Mammary epithelial cell (primary cell): Measurements from ENCODE around the gene P4HB.
A peak's percentile ranks its signal among the peaks of the same experiment; 100 is the strongest.

Experiments used
- EZH2 ChIP-seq: IDR thresholded peaks from 2 replicates; pipeline ENCODE4 v1.6.1; 2012; ENCODE audit warnings: low read length, inconsistent platforms, borderline replicate concordance
- TF ChIP-seq, protein P1 (sequence below), 2 donors: IDR thresholded peaks in 1 of 2; conservative IDR thresholded peaks in 1 of 2; 2 replicates each; pipeline ENCODE4 v1.5.1; 2011 to 2012; ENCODE audit warnings: inconsistent platforms in 2 of 2, low read length in 2 of 2, mild to moderate bottlenecking in 2 of 2, control low read depth in 1 of 2, low read depth in 1 of 2; ENCODE audit not compliant: insufficient read depth in 1 of 2; ENCODE audit errors: extremely low read depth in 1 of 2

DNA sequence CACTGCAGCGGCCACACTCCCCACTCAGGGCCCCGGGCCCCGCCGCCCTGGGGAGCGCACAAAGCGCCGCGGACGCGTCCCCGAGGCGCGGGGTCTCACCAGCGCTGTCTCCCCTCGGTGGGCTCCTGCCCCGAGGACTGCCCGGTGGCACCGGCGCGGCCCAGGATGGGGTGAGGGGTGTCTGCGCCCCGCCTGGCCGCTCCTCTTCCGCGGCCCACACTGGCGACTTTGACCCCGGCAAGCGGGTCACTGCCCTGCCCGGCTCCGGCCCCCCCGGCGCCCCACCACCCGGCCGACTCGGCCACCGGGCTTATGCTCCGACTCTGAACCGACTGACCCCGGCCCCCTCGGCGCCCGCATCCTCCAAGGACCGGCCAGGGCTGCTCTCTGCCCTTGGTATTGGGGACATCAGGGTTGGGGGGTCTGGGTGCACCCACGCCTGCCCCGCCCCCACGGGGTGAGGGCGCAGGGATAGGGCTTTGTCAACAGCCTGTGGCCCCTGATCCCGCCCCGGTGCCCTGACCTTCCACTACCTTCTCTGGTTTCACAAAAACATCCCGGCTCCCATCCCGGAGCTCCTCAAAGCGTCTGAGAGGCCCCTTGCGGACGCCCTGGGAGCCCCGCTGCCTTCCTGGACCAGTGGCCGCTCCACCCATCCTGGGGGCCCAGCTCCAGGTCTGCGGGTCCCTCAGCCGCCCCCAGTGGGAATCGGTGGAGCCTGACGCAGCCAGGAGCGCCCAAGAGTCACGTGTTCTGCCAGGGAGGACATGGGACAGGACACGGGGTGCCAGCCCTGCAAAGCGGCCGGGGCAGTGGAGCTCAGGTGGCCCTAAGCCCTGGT, 55.6 kb downstream of the P4HB start:
- TF ChIP-seq, protein P1, sequence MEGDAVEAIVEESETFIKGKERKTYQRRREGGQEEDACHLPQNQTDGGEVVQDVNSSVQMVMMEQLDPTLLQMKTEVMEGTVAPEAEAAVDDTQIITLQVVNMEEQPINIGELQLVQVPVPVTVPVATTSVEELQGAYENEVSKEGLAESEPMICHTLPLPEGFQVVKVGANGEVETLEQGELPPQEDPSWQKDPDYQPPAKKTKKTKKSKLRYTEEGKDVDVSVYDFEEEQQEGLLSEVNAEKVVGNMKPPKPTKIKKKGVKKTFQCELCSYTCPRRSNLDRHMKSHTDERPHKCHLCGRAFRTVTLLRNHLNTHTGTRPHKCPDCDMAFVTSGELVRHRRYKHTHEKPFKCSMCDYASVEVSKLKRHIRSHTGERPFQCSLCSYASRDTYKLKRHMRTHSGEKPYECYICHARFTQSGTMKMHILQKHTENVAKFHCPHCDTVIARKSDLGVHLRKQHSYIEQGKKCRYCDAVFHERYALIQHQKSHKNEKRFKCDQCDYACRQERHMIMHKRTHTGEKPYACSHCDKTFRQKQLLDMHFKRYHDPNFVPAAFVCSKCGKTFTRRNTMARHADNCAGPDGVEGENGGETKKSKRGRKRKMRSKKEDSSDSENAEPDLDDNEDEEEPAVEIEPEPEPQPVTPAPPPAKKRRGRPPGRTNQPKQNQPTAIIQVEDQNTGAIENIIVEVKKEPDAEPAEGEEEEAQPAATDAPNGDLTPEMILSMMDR (conservative IDR thresholded peaks at IDR 0.05 in 1 of 2, IDR thresholded peaks at IDR 0.05 in 1 of 2; ENCODE audit: extremely low read depth in 1 of 2, insufficient read depth in 1 of 2, low read depth in 1 of 2, low read length in 2 of 2) = no peak
- peak; percentile 59 for TF ChIP-seq EZH2
